K562 (cell line): ENCODE measurements around the gene DAPK1. TPM values are rescaled to one million over a fixed set of nuclear protein-coding genes. Genes with fewer than 3 reads are reported as not detected.

ENCODE experiments used
- BCLAF1 ChIP-seq, 2 experiments: fragments of 450-650 bp in 1 of 2; IDR thresholded peaks; 2 replicates each; pipeline ENCODE4 v1.6.1; 2011 to 2017; ENCODE audit warnings: low read depth in 2 of 2, antibody characterized with exemption in 1 of 2, borderline replicate concordance in 1 of 2, low read length in 1 of 2, mild to moderate bottlenecking in 1 of 2, mixed read lengths in 1 of 2; ENCODE audit not compliant: control insufficient read depth in 1 of 2
- CTCF ChIP-seq, 3 experiments: IDR thresholded peaks in 2 of 3; conservative IDR thresholded peaks in 1 of 3; 2 replicates each; pipeline ENCODE4 v1.5.1; 2011 to 2012; ENCODE audit warnings: low read length in 3 of 3, mild to moderate bottlenecking in 3 of 3, control low read depth in 2 of 3, improper control_type of control experiment in 1 of 3, inconsistent platforms in 1 of 3, low read depth in 1 of 3, mixed read lengths in 1 of 3, moderate library complexity in 1 of 3; ENCODE audit not compliant: insufficient read depth in 2 of 3
- DACH1 ChIP-seq: fragments of 450-650 bp; IDR thresholded peaks from 2 replicates; pipeline ENCODE4 v1.6.1; 2018; ENCODE audit not compliant: partially characterized antibody
- ESRRA ChIP-seq: fragments of 450-650 bp; IDR thresholded peaks from 2 replicates; pipeline ENCODE4 v1.6.1; 2014; ENCODE audit warnings: low read depth, mild to moderate bottlenecking, moderate library complexity, borderline replicate concordance
- GTF3C2 ChIP-seq: IDR thresholded peaks from 3 replicates; pipeline ENCODE4 v1.6.1; 2011; ENCODE audit warnings: borderline replicate concordance, mild to moderate bottlenecking, moderate library complexity; ENCODE audit not compliant: insufficient read length; ENCODE audit errors: extremely low read depth
- RBM22 ChIP-seq: fragments of 200-400 bp; formaldehyde crosslinking; IDR thresholded peaks from 2 replicates; pipeline ENCODE4 v1.6.1; 2018; ENCODE audit warnings: low read length, low read depth; ENCODE audit not compliant: poor library complexity, severe bottlenecking
- RBM39 ChIP-seq: fragments of 200-400 bp; formaldehyde crosslinking; optimal IDR thresholded peaks from 2 replicates; pipeline ENCODE3; 2018; ENCODE audit warnings: low read depth, low read length
- SNIP1 ChIP-seq: fragments of 450-650 bp; IDR thresholded peaks from 2 replicates; pipeline ENCODE4 v1.7.1; 2017; ENCODE audit warnings: low read depth, mild to moderate bottlenecking
- SRSF1 ChIP-seq: fragments of 200-400 bp; formaldehyde crosslinking; IDR thresholded peaks from 2 replicates; pipeline ENCODE4 v1.6.1; 2017; ENCODE audit warnings: mild to moderate bottlenecking, low read depth, low read length, moderate library complexity
- ZBTB43 ChIP-seq: sonication (generic); formaldehyde crosslinking; IDR thresholded peaks from 2 replicates; pipeline ENCODE4 v1.8.0; 2023; ENCODE audit warnings: mild to moderate bottlenecking, missing genetic modification reagents
- ZKSCAN8 ChIP-seq: fragments of 200-800 bp; sonication (Bioruptor generic); IDR thresholded peaks from 2 replicates; pipeline ENCODE4 v1.6.1; 2016; ENCODE audit warnings: missing genetic modification characterization, missing compliant biosample characterization
- ZNF277 ChIP-seq: fragments of 250-450 bp; sonication (Bioruptor Pico); IDR thresholded peaks from 2 replicates; pipeline ENCODE4 v1.8.0; 2022; ENCODE audit warnings: inconsistent platforms, mild to moderate bottlenecking, moderate library complexity, borderline replicate concordance
- ZNF830 ChIP-seq: fragments of 250-450 bp; sonication (Bioruptor Pico); IDR thresholded peaks from 2 replicates; pipeline ENCODE4 v1.5.0; 2021; ENCODE audit warnings: mild to moderate bottlenecking
- polyA plus RNA-seq, 8 experiments: library from polyadenylated mRNA; depleted of rRNA in 4 of 8; stranded (reverse) in 5 of 8; unstranded in 3 of 8; fragments of >200 nt; fragmentation: Nextera tagmentation in 2 of 8; fragmentation: Illumina TruSeq in 1 of 8; extraction: Ambion mirVana in 2 of 8; extraction: Trizol in 1 of 8; gene quantifications; 2 replicates each; pipeline versions ENCODE4 v1.2.1 to v1.2.3, GENCODE V29; 2011 to 2014; ENCODE audit warnings: inconsistent platforms in 1 of 8, missing spikeins in 1 of 8
- total RNA-seq, 7 experiments: library from RNA; depleted of rRNA in 6 of 7; stranded (reverse); fragments of >200 nt in 6 of 7; fragmentation: Illumina TruSeq in 2 of 7; extraction: Trizol in 2 of 7; gene quantifications; 2 replicates each; pipeline versions ENCODE4 v1.2.1 to v1.2.3, GENCODE V29; 2011 to 2021; ENCODE audit warnings: low replicate concordance in 1 of 7

The DAPK1 gene
- total and polyA plus RNA-seq, 9 of the 15 experiments (the other 6 are each of a cell fraction or from before 2014, with no cell fraction given): 1.7 to 26.4 (median 15.8) TPM

GRCh38 chr9:87713278-87713987 is 215.8 kb downstream of the DAPK1 start (continued):
- TF ChIP-seq BCLAF1 (IDR thresholded peaks at IDR 0.05; ENCODE audit: borderline replicate concordance in 1 of 2, control insufficient read depth in 1 of 2, low read depth in 2 of 2, low read length in 1 of 2) (no peak), ZNF830 (CRISPR knock-in tag) (no peak), ESRRA (0 out of 2 replicates have a peak, but pooled peaks have one; percentile 21), ZKSCAN8 (CRISPR knock-in tag) (no peak), ZNF277 (no peak), ZBTB43 (CRISPR knock-in tag) (no peak), DACH1 (peak; percentile 12), SNIP1 (no peak), SRSF1 (no peak), CTCF (IDR thresholded peaks at IDR 0.05 in 2 of 3, conservative IDR thresholded peaks at IDR 0.05 in 1 of 3; ENCODE audit: insufficient read depth in 2 of 3, low read depth in 1 of 3, low read length in 3 of 3) (peak in 2 of 3 experiments; percentile 7 to 15; a peak in 2 of 6 replicates), RBM39 (no peak), RBM22 (no peak), GTF3C2 (no peak)
